HT-29 (cell line): ENCODE measurements around the gene RABGAP1. TPM values are rescaled to one million over a fixed set of nuclear protein-coding genes. Genes with fewer than 3 reads are reported as not detected.

Source experiments
- small RNA-seq: library from RNA; depleted of rRNA; stranded (forward); fragments of <200 nt; gene quantifications from one replicate; pipeline ENCODE3, GENCODE V24; 2014
- total RNA-seq: library from RNA; depleted of rRNA; stranded (reverse); fragments of >200 nt; shearing (Covaris generic); gene quantifications from 2 replicates; pipeline ENCODE4 v1.2.3, GENCODE V29; 2014; rRNA removed

The RABGAP1 gene
- total RNA-seq, 1 experiment from 2014 or later = 21.1 TPM

Small RNAs within 50 kb of the gene (small RNA-seq; reads per million reads assigned to genes)
- gene GPR21 = not detected
- gene RNY1P15 = not detected

Other genes with a start within 250 kb of the RABGAP1 start
- gene OR1L4, start 217.0 kb upstream of the RABGAP1 start, total RNA-seq = not detected in 2 replicates
- not detected in 2 replicates for gene OR1L6, start 198.7 kb upstream of the RABGAP1 start, total RNA-seq
- gene OR5C1, start 152.1 kb upstream of the RABGAP1 start, total RNA-seq = not detected in 2 replicates
- not detected in 2 replicates for gene OR1K1, start 140.9 kb upstream of the RABGAP1 start, total RNA-seq
- 10.5 and 15.5 TPM in 2 replicates for gene PDCL, start 112.4 kb upstream of the RABGAP1 start, total RNA-seq
- 21.7 and 23.8 TPM in 2 replicates for gene RC3H2, start 35.7 kb upstream of the RABGAP1 start, total RNA-seq
- 3.3 and 3.4 TPM in 2 replicates for gene ZBTB6, start 27.7 kb upstream of the RABGAP1 start, total RNA-seq
- 2.6 and 2.8 TPM in 2 replicates for gene ZBTB26, start 9.5 kb upstream of the RABGAP1 start, total RNA-seq
- gene GPR21, start 92.6 kb downstream of the RABGAP1 start, total RNA-seq = 0.44 TPM in 1 of 2 replicates, not detected in the other